ENCODE results near the gene DENND1B.

DNA sequence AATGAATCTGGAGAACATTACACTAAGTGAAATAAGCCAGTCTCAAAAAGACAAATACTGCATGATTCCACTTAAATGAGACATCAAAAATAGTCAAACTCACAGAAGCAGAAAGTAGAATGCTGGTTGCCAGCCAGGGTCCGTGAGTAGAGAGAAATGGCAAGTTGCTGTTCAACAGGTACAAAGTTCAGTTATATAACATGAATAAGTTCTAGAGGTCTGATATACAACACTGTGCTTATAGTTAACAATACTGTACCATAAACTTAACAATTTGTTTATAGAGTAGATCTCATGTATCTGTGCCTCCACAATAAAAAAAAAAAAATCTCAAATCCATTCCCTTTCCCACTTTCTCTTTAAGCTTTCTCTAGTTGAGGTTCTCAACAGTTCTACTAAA, 83.5 kb downstream of the DENND1B start:
- TF ChIP-seq EP300 (IDR thresholded peaks at IDR 0.05) (no peak), POLR2A (IDR thresholded peaks at IDR 0.05) (no peak)
